Erythroblast (primary cell): ENCODE measurements around the gene NHLH1.

Experiments
- GATA1 ChIP-seq: IDR thresholded peaks from 2 replicates; pipeline ENCODE4 v1.6.1; 2011; ENCODE audit warnings: low read depth, mild to moderate bottlenecking, control low read depth, low read length, moderate library complexity
- POLR2A ChIP-seq: IDR thresholded peaks from 2 replicates; pipeline ENCODE4 v1.6.1; 2011; ENCODE audit warnings: mild to moderate bottlenecking, low read length

DNA sequence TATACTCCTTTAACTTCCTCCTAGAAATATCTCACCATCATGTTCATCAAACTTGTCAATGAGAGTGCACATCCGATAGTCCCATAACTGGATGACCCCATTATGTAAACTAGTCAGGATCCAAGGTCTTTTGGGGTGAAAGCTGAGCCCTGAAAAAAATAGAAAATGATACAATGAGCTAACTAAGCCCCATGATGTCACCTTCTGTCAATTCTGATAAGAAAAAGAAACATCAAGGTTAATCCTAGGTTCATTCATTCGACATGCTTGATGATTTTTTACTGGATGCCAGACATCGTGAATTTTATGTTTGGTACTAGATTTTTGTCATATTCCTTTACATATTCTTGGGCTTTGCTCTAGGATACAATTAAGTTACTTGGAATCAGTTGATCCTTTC is 26.7 kb upstream of the NHLH1 start:
- TF ChIP-seq POLR2A (no peak), GATA1 (no peak)
